TTC549 (cell line): ENCODE measurements around the gene STOX1.
"Not testable (repeated sequence)": the region's sequence is repeated elsewhere in the genome, so short reads cannot be mapped to it uniquely, and the experiment has no call there.

ENCODE experiments used
- FAIRE-seq: peaks from 2 replicates; lab custom pipeline; 2012; peaks lifted over from hg19 to GRCh38; lab: Jason Lieb, UNC

The STOX1 gene

DNA sequence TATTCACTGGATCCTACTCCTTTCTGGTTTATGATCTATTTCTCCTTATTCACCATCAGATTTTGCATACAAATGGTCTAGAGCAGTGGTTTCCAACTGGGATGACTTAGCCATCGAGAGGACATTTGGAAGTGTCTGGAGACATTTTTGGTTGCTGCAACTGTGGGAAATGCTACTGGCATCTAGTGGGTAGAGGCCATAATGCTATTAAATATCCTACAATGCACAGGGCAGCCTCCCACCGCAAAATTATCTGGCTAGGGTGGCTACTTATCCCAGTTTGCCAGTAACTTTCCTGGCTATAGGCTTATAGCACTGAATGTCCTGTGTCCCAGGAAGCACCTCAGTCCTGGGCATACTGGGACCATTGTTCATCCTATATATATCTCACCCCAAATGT is 52.3 kb downstream of the STOX1 start:
- no peak for FAIRE-seq

GRCh38 chr10:68880181-68880580 is 52.9 kb downstream of the STOX1 start:
- no peak for FAIRE-seq

DNA sequence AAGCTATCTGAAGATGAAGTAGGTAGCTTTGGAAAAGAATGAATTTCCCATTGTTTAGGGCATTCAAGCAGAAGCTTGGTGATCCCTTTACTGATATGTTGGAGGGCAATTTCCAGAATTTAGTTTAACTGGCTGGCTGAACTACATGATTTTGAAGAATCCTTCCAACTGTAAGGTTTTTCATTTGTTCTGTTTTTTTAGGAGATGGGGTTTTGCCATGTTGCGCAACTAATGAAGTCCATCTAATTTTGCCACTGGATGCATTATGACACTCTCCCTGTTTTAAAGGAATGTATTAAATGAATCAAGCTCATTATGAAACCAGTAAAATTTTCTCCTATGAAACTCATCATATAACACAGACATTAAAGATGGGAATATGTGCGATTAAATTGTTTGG is 67.7 kb downstream of the STOX1 start:
- FAIRE-seq = no peak

GRCh38 chr10:68897336-68897741 is 70.0 kb downstream of the STOX1 start:
- FAIRE-seq = peak; percentile 80

DNA sequence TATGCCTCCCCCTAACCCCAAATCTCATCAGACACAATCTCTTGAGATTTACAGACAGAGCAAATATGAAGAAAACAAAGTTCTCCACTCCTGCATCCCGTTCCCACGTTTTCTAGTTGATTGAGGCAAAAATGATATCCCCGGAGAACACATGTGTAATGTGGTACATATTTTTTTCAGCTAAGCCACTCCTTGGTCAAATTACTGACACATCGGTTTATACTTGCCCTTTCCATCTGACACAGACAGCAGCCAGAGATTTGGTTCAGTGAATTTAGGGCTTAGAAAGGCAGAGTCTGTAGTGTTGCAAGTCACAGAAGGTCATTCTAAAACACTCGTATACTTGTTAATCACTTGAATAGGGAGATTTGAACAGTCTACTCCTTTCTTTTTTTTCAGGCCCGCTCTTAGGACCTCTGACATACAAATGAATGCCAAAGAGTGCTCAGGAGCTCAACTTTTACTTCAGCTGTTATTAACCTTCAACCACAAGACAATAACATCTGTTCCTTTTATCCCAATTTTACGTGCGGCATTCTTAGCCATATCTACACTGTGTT is 71.9 kb downstream of the STOX1 start:
- FAIRE-seq = no peak

- FAIRE-seq = no peak
These were observed 73.2 kb downstream of the STOX1 start for GRCh38 chr10:68900427-68901104.

GRCh38 chr10:68901105-68901927 is 74.0 kb downstream of the STOX1 start, which contains the start of gene DDX50:
DDX50 (plus strand) TSS chr10:68901315; CDS start chr10:68901385, 70 bp downstream.
- FAIRE-seq = peak; percentile 96

DNA sequence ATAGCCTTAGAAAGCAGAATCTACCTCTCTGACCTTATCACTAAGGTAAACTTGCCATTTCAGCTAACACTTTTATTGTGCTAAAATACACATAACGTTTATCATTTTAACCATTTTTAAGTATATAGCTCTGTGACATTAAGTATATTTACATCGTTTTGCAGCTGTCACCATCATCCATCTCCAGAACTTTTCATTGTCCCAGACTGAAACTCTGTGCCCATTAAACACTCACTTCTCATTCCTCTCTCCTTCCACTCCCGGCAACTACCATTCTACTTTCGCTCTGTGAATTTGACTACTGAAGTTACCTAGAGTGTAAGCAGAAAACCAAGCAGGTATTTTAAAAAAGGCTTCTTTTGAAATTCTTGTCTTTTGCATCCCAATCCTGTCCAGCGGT is 75.1 kb downstream of the STOX1 start:
- no peak for FAIRE-seq

DNA sequence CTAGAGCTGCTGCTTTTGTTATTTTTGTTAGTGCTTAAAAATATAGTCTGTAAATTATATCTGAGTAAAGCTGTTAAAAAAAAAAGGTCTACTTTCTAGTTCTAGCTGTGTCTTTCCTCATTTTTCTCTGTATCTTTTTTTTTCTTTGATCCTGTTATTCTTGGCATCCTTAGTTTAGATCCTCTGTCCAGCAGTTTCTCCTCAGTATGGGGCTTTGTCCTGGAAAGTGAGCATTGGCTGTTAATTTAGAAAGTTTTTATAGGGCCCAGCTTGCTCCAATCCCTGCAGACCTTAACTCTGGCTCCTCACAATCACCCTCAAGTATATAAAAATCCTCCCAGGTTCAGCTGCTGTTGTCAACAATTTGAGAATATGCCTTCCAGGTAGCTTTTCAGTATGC is 97.3 kb downstream of the STOX1 start:
- FAIRE-seq = no peak

GRCh38 chr10:68925489-68925888 is 98.2 kb downstream of the STOX1 start:
- no peak for FAIRE-seq

- not testable (repeated sequence) for FAIRE-seq
These were observed 101.8 kb downstream of the STOX1 start for GRCh38 chr10:68929157-68929556.

- not testable (repeated sequence) for FAIRE-seq
These were observed 102.6 kb downstream of the STOX1 start for GRCh38 chr10:68929888-68930287.

DNA sequence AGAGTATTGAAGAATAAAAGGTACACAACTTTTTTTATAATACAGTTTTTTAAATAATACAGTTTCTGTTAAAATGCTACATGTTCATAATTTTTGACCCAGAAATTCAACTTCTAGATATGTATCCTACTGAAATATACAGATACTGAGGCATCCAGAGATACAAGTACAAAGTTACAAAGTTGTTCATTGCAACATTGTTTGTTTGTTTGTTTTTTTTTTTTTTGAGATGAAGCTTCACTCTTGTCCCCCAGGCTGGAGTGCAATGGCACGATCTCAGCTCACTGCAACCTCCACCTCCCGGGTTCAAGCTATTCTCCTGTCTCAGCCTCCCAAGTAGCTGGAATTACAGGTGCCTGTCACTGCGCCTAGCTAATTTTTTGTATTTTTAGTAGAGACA is 105.5 kb downstream of the STOX1 start:
- FAIRE-seq = not testable (repeated sequence)

- no peak for FAIRE-seq
These were observed 107.7 kb downstream of the STOX1 start for GRCh38 chr10:68934994-68935393.

DNA sequence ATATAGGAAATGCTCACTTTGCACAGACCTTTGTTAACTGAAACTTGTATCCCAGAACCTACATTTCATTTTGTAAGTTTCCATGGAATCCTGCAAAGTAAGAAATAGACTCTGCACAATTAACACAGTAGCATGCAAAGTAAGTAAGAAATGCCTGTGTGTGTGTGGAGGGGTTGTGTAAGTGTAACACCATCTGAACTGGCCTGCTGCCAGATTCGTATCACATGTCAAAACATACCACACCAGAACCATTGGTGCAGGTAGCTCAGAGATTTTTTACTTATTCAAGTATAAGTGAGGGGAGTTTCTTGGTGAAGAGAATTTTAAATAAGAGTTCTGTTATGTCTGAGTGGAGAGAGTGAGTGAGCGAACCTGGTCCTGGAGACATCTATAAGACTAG is 110.8 kb downstream of the STOX1 start:
- no peak for FAIRE-seq

DNA sequence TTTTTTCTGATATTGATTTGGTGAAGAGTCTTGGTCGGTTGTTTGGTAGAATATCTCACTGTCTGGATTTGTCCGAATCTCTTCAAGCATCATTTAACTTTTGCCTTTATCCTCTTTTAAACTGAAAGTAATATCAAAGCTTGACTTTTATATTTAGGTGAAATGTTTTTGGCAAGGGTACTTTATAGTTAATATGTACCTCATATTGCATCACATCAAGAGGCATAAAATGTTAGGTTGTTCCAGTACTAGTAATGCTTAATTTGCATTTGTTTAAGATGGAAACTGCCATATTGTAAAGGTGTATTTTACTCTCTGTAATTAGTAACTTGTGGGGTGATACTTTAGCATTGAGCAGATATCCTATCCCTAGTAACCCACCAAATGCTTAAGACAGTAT is 111.6 kb downstream of the STOX1 start:
- FAIRE-seq = no peak

GRCh38 chr10:68940917-68941316 is 113.6 kb downstream of the STOX1 start:
- FAIRE-seq = not testable (repeated sequence)
